Uterus (tissue), 2 donors: ENCODE results near the gene SLC16A6.

Source experiments
- POLR2A ChIP-seq, 2 donors: fragments of 450-650 bp; IDR thresholded peaks; one replicate each; pipeline ENCODE4 v1.6.1; 2016; ENCODE audit warnings: antibody characterized with exemption in 2 of 2, mild to moderate bottlenecking in 1 of 2, moderate library complexity in 1 of 2
- TF ChIP-seq, protein P1 (sequence below), 4 experiments: fragments of 200-600 bp in 2 of 4; fragments of 450-650 bp in 2 of 4; sonication (generic) in 2 of 4; IDR thresholded peaks; one replicate each; pipeline ENCODE4 v1.5.1; 2016 to 2019; ENCODE audit warnings: antibody characterized with exemption in 4 of 4, mild to moderate bottlenecking in 2 of 4, moderate library complexity in 1 of 4

DNA sequence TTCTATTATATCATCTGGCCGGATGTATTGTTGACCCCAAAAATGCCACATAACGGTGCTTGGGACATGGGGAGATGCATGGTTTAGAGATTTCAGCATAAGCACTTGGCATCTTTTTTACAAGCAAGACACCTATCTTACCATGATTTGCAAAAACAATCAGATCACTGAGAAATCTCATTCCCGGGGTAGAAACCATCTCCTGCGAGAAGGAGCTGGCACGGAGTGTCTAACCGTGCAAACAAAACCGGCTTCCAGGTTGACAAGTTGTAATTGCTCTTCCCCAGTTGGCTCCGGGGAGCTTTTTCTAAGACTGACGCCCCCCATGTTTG, 1.0 kb downstream of the SLC16A6 start:
- TF ChIP-seq, protein P1, sequence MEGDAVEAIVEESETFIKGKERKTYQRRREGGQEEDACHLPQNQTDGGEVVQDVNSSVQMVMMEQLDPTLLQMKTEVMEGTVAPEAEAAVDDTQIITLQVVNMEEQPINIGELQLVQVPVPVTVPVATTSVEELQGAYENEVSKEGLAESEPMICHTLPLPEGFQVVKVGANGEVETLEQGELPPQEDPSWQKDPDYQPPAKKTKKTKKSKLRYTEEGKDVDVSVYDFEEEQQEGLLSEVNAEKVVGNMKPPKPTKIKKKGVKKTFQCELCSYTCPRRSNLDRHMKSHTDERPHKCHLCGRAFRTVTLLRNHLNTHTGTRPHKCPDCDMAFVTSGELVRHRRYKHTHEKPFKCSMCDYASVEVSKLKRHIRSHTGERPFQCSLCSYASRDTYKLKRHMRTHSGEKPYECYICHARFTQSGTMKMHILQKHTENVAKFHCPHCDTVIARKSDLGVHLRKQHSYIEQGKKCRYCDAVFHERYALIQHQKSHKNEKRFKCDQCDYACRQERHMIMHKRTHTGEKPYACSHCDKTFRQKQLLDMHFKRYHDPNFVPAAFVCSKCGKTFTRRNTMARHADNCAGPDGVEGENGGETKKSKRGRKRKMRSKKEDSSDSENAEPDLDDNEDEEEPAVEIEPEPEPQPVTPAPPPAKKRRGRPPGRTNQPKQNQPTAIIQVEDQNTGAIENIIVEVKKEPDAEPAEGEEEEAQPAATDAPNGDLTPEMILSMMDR (IDR thresholded peaks at IDR 0.05) = no peak
- no peak for TF ChIP-seq POLR2A (IDR thresholded peaks at IDR 0.05)
